NCI-H2029 treated with DMSO at 0.1 percent for 48 hours (cell line): ENCODE data around the gene NT5DC3.

ENCODE experiments used
- DNase-seq: peaks from one replicate; lab custom pipeline; 2025; lab: John Stamatoyannopoulos, UW

The NT5DC3 gene

GRCh38 chr12:103751600-103751999 lies 89.4 kb downstream of the NT5DC3 start:
- DNase-seq, result no peak

GRCh38 chr12:103751171-103751570 lies 89.9 kb downstream of the NT5DC3 start:
- DNase-seq, result no peak

- DNase-seq, result no peak
These were observed 92.2 kb downstream of the NT5DC3 start for GRCh38 chr12:103748875-103749274.

- DNase-seq, result no peak
These were observed 93.0 kb downstream of the NT5DC3 start for GRCh38 chr12:103748002-103748401.

GRCh38 chr12:103745962-103746361 lies 95.1 kb downstream of the NT5DC3 start:
- peak; percentile 27 for DNase-seq

- DNase-seq, result no peak
These were observed 97.2 kb downstream of the NT5DC3 start for GRCh38 chr12:103743788-103744187.

GRCh38 chr12:103742349-103742932 lies 98.6 kb downstream of the NT5DC3 start:
- DNase-seq, result peak; percentile 96

- DNase-seq, result peak; percentile 38
These were observed 103.2 kb downstream of the NT5DC3 start for GRCh38 chr12:103737881-103738280.

GRCh38 chr12:103736572-103736971 lies 104.5 kb downstream of the NT5DC3 start:
- DNase-seq, result no peak

GRCh38 chr12:103735291-103735690 lies 105.7 kb downstream of the NT5DC3 start:
- no peak for DNase-seq

- no peak for DNase-seq
These were observed 106.2 kb downstream of the NT5DC3 start for GRCh38 chr12:103734863-103735262.

- DNase-seq, result no peak
These were observed 109.5 kb downstream of the NT5DC3 start for GRCh38 chr12:103731539-103731938.

- no peak for DNase-seq
These were observed 111.5 kb downstream of the NT5DC3 start for GRCh38 chr12:103729499-103729898.

GRCh38 chr12:103728323-103728722 lies 112.7 kb downstream of the NT5DC3 start:
- no peak for DNase-seq

GRCh38 chr12:103727638-103728037 lies 113.4 kb downstream of the NT5DC3 start:
- no peak for DNase-seq

GRCh38 chr12:103725398-103725797 lies 115.6 kb downstream of the NT5DC3 start:
- DNase-seq, result no peak
